Liver (tissue), 3 donors: Measurements from ENCODE around the gene SH2D3A.

Experiments used
- CTCF ChIP-seq: fragments of 150-350 bp; IDR thresholded peaks from 2 replicates; pipeline ENCODE4 v1.5.1; 2017; ENCODE audit warnings: improper control_type of control experiment, low read depth, low read length; ENCODE audit not compliant: missing input control
- GABPA ChIP-seq, 2 donors: IDR thresholded peaks in 1 of 2; conservative IDR thresholded peaks in 1 of 2; 2 replicates each; pipeline ENCODE4 v1.6.1; 2016; ENCODE audit warnings: antibody characterized with exemption in 2 of 2, mild to moderate bottlenecking in 1 of 2, moderate library complexity in 1 of 2
- HNF4G ChIP-seq: IDR thresholded peaks from 2 replicates; pipeline ENCODE4 v1.6.1; 2016; ENCODE audit warnings: antibody characterized with exemption
- JUND ChIP-seq, 2 donors: IDR thresholded peaks; 2 replicates each; pipeline ENCODE4 v1.6.1; 2016; ENCODE audit warnings: antibody characterized with exemption in 2 of 2
- MAX ChIP-seq: IDR thresholded peaks from 2 replicates; pipeline ENCODE4 v1.6.1; 2016; ENCODE audit warnings: antibody characterized with exemption
- REST ChIP-seq: IDR thresholded peaks from 2 replicates; pipeline ENCODE4 v1.6.1; 2016; ENCODE audit warnings: antibody characterized with exemption, mild to moderate bottlenecking
- donor health status: healthy.
- donor health status: healthy.

- no peak for TF ChIP-seq CTCF
- no peak for TF ChIP-seq MAX
- no peak for TF ChIP-seq HNF4G
- TF ChIP-seq JUND (IDR thresholded peaks at IDR 0.05), result no peak
- no peak for TF ChIP-seq REST
- no peak for TF ChIP-seq GABPA (IDR thresholded peaks at IDR 0.05 in 1 of 2, conservative IDR thresholded peaks at IDR 0.05 in 1 of 2)
These were observed 46.1 kb downstream of the SH2D3A start for GRCh38 chr19:6721138-6721474.
